SJCRH30 (cell line): ENCODE results near the gene NDC80. TPM values are rescaled to one million over a fixed set of nuclear protein-coding genes. Genes with fewer than 3 reads are reported as not detected.

ENCODE experiments used
- DNase-seq, 2 experiments: peaks; one replicate each; pipeline ENCODE4 v3.0.0-alpha.2; 2015 to 2020
- H3K27ac ChIP-seq: fragments of 250-450 bp; sonication (Bioruptor Pico); 2 replicates; pipeline ENCODE4 v1.5.1; 2020; ENCODE audit warnings: mild to moderate bottlenecking, moderate library complexity
- H3K27me3 ChIP-seq: fragments of 250-450 bp; sonication (Bioruptor Pico); 2 replicates; pipeline ENCODE4 v1.5.1; 2020; ENCODE audit warnings: mild to moderate bottlenecking, moderate library complexity
- H3K36me3 ChIP-seq: fragments of 250-450 bp; sonication (Bioruptor Pico); 2 replicates; pipeline ENCODE4 v1.5.1; 2020; ENCODE audit warnings: mild to moderate bottlenecking, moderate library complexity
- H3K4me1 ChIP-seq: fragments of 250-450 bp; sonication (Bioruptor Pico); 2 replicates; pipeline ENCODE4 v1.5.1; 2020; ENCODE audit warnings: mild to moderate bottlenecking, moderate library complexity
- H3K4me3 ChIP-seq: fragments of 250-450 bp; sonication (Bioruptor Pico); 2 replicates; pipeline ENCODE4 v1.5.1; 2020; ENCODE audit warnings: mild to moderate bottlenecking, moderate library complexity
- H3K9me3 ChIP-seq: fragments of 250-450 bp; sonication (Bioruptor Pico); replicated peaks from 2 replicates; pipeline ENCODE4 v1.5.1; 2020; ENCODE audit warnings: mild to moderate bottlenecking, moderate library complexity
- total RNA-seq: library from RNA; depleted of rRNA; stranded (reverse); fragments of >200 nt; shearing (Covaris generic); gene quantifications from 2 replicates; pipeline ENCODE4 v1.2.3, GENCODE V29; 2014

NDC80 gene
- total RNA-seq, 1 experiment from 2014 or later: 95.3 TPM

DNA sequence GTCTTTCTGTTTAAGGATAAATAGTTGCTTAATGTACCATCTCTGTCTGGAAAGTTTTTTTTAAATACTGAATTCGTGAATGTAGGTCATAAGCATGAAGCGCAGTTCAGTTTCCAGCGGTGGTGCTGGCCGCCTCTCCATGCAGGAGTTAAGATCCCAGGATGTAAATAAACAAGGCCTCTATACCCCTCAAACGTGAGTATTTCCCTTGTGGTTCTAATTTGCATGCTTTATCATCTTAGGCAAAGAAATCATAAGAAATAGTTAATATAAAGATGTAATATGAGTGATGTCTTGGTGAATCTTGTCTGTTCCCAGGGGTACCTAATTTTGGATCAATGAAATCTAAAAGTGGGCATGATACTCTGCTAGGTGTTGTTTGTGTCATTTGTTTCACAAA lies 1.5 kb downstream of the NDC80 start:
- peaks cover 36% of the 10 kb centered on the region for H3K36me3 ChIP-seq
- DNase-seq: peak in 1 of 2 experiments; percentile 9
- peak overlapping the region; percentile 74 for H3K4me3 ChIP-seq
- no peak overlapping the region for H3K27ac ChIP-seq
- no peaks in the 10 kb centered on the region for H3K27me3 ChIP-seq
- peaks cover 5% of the 10 kb centered on the region; the same call in 1 of the 2 replicates for H3K4me1 ChIP-seq
- no peaks in the 10 kb centered on the region for H3K9me3 ChIP-seq

- no peak for DNase-seq
- Histone ChIP-seq H3K36me3 (peaks cover 42% of the 10 kb centered on the region), H3K27me3 (no peaks in the 10 kb centered on the region), H3K4me3 (peak overlapping the region; percentile 74), H3K4me1 (peaks cover 5% of the 10 kb centered on the region; the same call in 1 of the 2 replicates), H3K27ac (no peak overlapping the region), H3K9me3 (no peaks in the 10 kb centered on the region)
These were observed 2.1 kb downstream of the NDC80 start for GRCh38 chr18:2573408-2573807.

DNA sequence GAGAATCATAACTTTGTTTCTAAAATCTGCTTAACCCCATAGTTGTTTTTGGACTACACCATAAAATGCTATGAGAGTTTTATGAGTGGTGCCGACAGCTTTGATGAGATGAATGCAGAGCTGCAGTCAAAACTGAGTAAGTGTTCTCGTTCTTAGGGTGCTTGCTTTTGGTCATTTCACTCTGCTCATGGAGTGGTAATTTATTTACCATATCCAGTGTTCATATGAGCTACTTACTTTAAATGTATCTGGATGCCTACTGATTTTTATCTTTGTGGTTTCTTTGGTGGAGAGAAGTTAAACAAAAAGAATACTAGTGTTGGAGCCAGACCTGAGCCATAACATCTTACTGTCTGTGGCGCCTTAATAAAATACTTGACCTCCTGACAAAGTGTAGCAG lies 16.4 kb downstream of the NDC80 start:
- peaks cover 85% of the 10 kb centered on the region for H3K36me3 ChIP-seq

GRCh38 chr18:2588666-2589344 lies 17.4 kb downstream of the NDC80 start:
- H3K4me1 ChIP-seq: no peaks in the 10 kb centered on the region
- no peaks in the 10 kb centered on the region for H3K9me3 ChIP-seq
- H3K4me3 ChIP-seq: no peak overlapping the region
- no peaks in the 10 kb centered on the region for H3K27me3 ChIP-seq
- DNase-seq: no peak
- no peak overlapping the region for H3K27ac ChIP-seq
- peaks cover 87% of the 10 kb centered on the region for H3K36me3 ChIP-seq

More for the DNA sequence above, 16.4 kb downstream of the NDC80 start:
- H3K4me3 ChIP-seq: no peak overlapping the region
- no peak for DNase-seq
- H3K4me1 ChIP-seq: no peaks in the 10 kb centered on the region
- no peak overlapping the region for H3K27ac ChIP-seq
- no peaks in the 10 kb centered on the region for H3K27me3 ChIP-seq
- no peaks in the 10 kb centered on the region for H3K9me3 ChIP-seq

DNA sequence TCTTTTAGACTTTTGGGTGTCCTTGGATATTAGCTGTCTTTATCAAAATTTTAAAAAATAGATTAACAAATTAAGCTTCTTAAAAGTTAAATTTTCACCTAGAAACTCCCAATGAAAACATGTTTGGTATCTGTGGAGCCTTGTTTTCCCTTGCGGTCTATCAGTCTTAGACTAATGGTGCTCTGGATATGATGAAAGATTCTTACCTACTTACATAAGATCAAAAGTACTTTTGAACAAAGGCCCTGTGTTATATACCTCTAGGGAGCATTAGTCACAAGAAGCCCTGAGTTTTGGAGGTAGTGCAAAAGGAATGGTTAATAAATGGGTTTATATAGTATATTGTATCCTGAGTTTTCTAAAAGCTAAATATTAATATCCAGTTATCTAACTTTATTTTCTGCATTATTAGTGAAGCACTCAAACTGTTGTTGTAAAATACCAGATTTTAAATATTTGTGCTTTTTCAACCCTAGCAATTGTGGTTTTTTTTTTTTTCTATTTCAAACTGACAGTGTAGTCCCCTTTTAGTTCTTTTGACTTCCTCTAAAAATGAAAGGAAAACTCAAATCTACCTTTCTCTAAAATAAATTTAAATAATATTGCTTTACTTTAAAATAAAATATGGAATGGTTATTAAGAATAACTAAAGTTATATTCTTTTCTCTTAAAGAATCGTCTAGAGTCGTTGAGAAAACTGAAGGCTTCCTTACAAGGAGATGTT lies 18.1 kb downstream of the NDC80 start:
- no peak overlapping the region for H3K27ac ChIP-seq
- H3K9me3 ChIP-seq: no peaks in the 10 kb centered on the region
- H3K27me3 ChIP-seq: no peaks in the 10 kb centered on the region
- no peak overlapping the region for H3K4me3 ChIP-seq
- no peak for DNase-seq
- H3K36me3 ChIP-seq: peaks cover 90% of the 10 kb centered on the region
- H3K4me1 ChIP-seq: no peaks in the 10 kb centered on the region

DNA sequence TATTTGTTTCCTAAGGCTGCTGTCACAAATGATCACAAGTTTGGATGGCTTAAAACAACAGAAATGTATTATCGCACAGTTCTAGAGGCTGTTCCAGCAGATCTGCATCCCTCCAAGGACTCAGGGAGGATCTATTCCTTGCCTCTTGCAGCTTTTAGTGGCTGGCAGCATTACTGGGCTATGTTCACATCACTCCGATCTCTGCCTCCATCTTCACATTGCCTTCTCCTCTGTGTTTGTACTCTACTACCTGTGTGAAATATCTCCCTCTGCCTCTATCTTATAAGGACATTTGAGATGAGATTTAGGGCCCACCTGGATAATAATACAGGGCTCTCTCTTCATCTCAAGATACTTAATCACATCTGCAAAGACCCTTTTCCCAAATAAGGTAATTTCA lies 18.9 kb downstream of the NDC80 start:
- H3K4me1 ChIP-seq: no peaks in the 10 kb centered on the region
- H3K4me3 ChIP-seq: no peak overlapping the region
- no peak overlapping the region for H3K27ac ChIP-seq
- DNase-seq: no peak
- no peaks in the 10 kb centered on the region for H3K27me3 ChIP-seq
- peaks cover 89% of the 10 kb centered on the region for H3K36me3 ChIP-seq
- no peaks in the 10 kb centered on the region for H3K9me3 ChIP-seq

- Histone ChIP-seq H3K27me3 (no peaks in the 10 kb centered on the region), H3K4me1 (no peaks in the 10 kb centered on the region), H3K36me3 (peaks cover 85% of the 10 kb centered on the region), H3K4me3 (no peak overlapping the region), H3K27ac (no peak overlapping the region), H3K9me3 (0 out of 2 replicates have a peak, but pooled peaks cover 4% of the 10 kb centered on the region)
- no peak for DNase-seq
These were observed 26.3 kb downstream of the NDC80 start for GRCh38 chr18:2597639-2598038.

- H3K36me3 ChIP-seq: peaks cover 91% of the 10 kb centered on the region
- H3K4me3 ChIP-seq: no peak overlapping the region
- no peaks in the 10 kb centered on the region for H3K4me1 ChIP-seq
- no peak for DNase-seq
- no peak overlapping the region for H3K27ac ChIP-seq
- no peaks in the 10 kb centered on the region for H3K9me3 ChIP-seq
- no peaks in the 10 kb centered on the region for H3K27me3 ChIP-seq
These were observed 31.5 kb downstream of the NDC80 start for GRCh38 chr18:2602844-2603243.

DNA sequence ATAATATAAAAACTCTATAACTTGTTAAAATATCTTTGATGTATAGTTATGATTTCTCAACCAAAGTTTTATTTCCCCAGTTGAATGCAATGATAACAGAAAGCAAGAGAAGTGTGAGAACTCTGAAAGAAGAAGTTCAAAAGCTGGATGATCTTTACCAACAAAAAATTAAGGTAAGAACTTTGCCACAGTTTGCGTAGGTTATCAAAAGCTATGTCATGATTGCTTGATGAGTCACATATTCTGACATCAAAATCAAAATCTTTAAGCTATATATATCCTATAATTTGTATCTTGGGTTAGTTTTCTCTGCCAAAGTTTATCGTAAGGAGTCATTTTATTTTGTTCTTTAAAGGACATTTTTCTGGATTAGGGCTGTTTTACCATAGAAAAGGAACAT lies 35.0 kb downstream of the NDC80 start:
- H3K27ac ChIP-seq: no peak overlapping the region
- H3K4me3 ChIP-seq: no peak overlapping the region
- H3K4me1 ChIP-seq: no peaks in the 10 kb centered on the region
- H3K9me3 ChIP-seq: no peaks in the 10 kb centered on the region
- H3K36me3 ChIP-seq: peaks cover 92% of the 10 kb centered on the region
- no peaks in the 10 kb centered on the region for H3K27me3 ChIP-seq
- DNase-seq: no peak

DNA sequence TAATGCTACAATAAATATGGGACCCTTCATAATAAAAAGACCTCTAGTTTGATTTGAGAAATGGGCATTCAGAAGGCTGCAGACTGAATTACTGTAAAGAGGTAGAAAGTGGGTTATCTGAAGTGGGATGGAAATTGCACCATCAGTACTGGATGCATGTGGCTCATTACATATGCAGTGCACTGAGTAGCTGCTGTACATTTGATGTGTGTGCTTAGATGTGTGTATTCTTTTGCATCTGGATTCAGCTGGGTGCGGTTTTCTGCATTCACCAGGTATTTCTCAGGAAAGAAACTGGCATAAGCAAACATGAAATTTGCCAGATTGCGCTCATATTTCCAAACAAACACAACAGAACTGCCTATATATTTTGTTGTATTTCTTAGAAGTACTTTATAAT lies 38.2 kb downstream of the NDC80 start:
- no peak overlapping the region for H3K4me3 ChIP-seq
- no peak for DNase-seq
- no peaks in the 10 kb centered on the region for H3K27me3 ChIP-seq
- H3K36me3 ChIP-seq: peaks cover 87% of the 10 kb centered on the region
- no peak overlapping the region for H3K27ac ChIP-seq
- H3K9me3 ChIP-seq: no peaks in the 10 kb centered on the region
- H3K4me1 ChIP-seq: no peaks in the 10 kb centered on the region

DNA sequence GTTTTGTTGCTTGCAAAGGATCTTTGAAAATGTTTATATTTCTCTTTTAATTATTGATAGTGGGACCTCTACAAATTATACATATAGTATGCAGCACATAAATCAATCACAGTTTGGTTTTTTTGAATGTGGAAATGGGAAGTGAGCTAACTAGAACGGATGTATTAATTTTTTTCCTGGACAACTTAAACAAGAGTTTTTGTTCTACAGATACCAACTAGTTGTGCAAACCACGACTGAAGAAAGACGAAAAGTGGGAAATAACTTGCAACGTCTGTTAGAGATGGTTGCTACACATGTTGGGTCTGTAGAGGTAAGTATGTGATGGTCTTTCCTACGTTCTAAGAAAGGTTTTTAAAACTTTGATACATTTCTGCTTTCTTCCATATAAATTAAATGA lies 39.2 kb downstream of the NDC80 start:
- Histone ChIP-seq H3K9me3 (no peaks in the 10 kb centered on the region), H3K36me3 (peaks cover 89% of the 10 kb centered on the region), H3K27me3 (no peaks in the 10 kb centered on the region), H3K4me3 (no peak overlapping the region), H3K4me1 (no peaks in the 10 kb centered on the region), H3K27ac (no peak overlapping the region)
- no peak for DNase-seq

DNA sequence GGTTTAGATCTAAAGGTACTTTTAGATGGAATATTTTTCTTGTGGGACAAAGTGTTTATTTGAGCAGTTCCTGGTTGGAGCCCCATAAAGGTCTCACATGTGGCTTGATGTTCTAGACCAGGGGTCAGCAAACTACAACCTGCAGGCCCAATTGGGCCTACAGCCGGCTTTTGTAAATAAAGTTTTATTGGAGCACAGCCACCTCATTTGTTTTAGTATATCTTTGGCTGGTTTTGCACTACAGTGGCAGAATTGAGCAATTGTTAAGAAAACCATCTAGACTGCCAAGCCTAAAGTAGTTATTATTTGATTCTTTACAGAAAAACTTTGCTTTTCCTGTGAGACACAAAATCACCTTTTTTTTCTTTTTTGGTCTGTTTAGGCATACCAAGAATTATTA lies 41.6 kb downstream of the NDC80 start:
- Histone ChIP-seq H3K27me3 (no peaks in the 10 kb centered on the region), H3K9me3 (no peaks in the 10 kb centered on the region), H3K4me1 (no peaks in the 10 kb centered on the region), H3K4me3 (no peak overlapping the region), H3K27ac (no peak overlapping the region), H3K36me3 (peaks cover 88% of the 10 kb centered on the region)
- DNase-seq: no peak

GRCh38 chr18:2617401-2617998 lies 46.1 kb downstream of the NDC80 start:
- H3K36me3 ChIP-seq: peaks cover 48% of the 10 kb centered on the region
- no peaks in the 10 kb centered on the region for H3K27me3 ChIP-seq
- H3K4me3 ChIP-seq: no peak overlapping the region
- no peak for DNase-seq
- H3K4me1 ChIP-seq: no peaks in the 10 kb centered on the region
- no peaks in the 10 kb centered on the region for H3K9me3 ChIP-seq
- no peak overlapping the region for H3K27ac ChIP-seq

- Histone ChIP-seq H3K4me1 (no peaks in the 10 kb centered on the region), H3K36me3 (peaks cover 43% of the 10 kb centered on the region), H3K4me3 (no peak overlapping the region), H3K9me3 (no peaks in the 10 kb centered on the region), H3K27me3 (no peaks in the 10 kb centered on the region), H3K27ac (no peak overlapping the region)
- no peak for DNase-seq
These were observed 46.7 kb downstream of the NDC80 start for GRCh38 chr18:2618009-2618408.

- DNase-seq: no peak
- Histone ChIP-seq H3K4me3 (no peak overlapping the region), H3K4me1 (no peaks in the 10 kb centered on the region), H3K27ac (no peak overlapping the region), H3K9me3 (0 out of 2 replicates have a peak, but pooled peaks cover 2% of the 10 kb centered on the region), H3K27me3 (no peaks in the 10 kb centered on the region), H3K36me3 (no peaks in the 10 kb centered on the region)
These were observed 53.9 kb downstream of the NDC80 start for GRCh38 chr18:2625217-2625616.
